ENCODE measurements around the gene SND1.
A peak's percentile ranks its signal among the peaks of the same experiment; 100 is the strongest.
"Not testable (repeated sequence)": the region's sequence is repeated elsewhere in the genome, so short reads cannot be mapped to it uniquely, and the experiment has no call there.

The SND1 gene

GRCh38 chr7:127667017-127667670 lies 15.2 kb downstream of the SND1 start:
- no peaks in the 10 kb centered on the region for H3K27me3 Mint-ChIP-seq
- peaks cover 60% of the 10 kb centered on the region for H3K4me1 Mint-ChIP-seq (ENCODE audit: low read depth)
- H3K4me3 Mint-ChIP-seq, result peak overlapping the region; percentile 45
- H3K9me3 Mint-ChIP-seq, result no peaks in the 10 kb centered on the region
- H3K27ac Mint-ChIP-seq, result peak overlapping the region; percentile 80
- H3K36me3 Mint-ChIP-seq (ENCODE audit: low read depth), result peaks cover 73% of the 10 kb centered on the region

GRCh38 chr7:127667759-127668530 lies 16.0 kb downstream of the SND1 start:
- H3K4me3 Mint-ChIP-seq, result peak overlapping the region; percentile 45
- H3K27ac Mint-ChIP-seq, result peak overlapping the region; percentile 80
- peaks cover 60% of the 10 kb centered on the region for H3K4me1 Mint-ChIP-seq (ENCODE audit: low read depth)
- peaks cover 68% of the 10 kb centered on the region for H3K36me3 Mint-ChIP-seq (ENCODE audit: low read depth)
- H3K9me3 Mint-ChIP-seq, result no peaks in the 10 kb centered on the region
- no peaks in the 10 kb centered on the region for H3K27me3 Mint-ChIP-seq

GRCh38 chr7:127671341-127671740 lies 19.3 kb downstream of the SND1 start:
- H3K4me1 Mint-ChIP-seq (ENCODE audit: low read depth), result peaks cover 35% of the 10 kb centered on the region
- peaks cover 67% of the 10 kb centered on the region for H3K36me3 Mint-ChIP-seq (ENCODE audit: low read depth)

GRCh38 chr7:127673902-127674301 lies 21.9 kb downstream of the SND1 start:
- no peak overlapping the region for H3K27ac Mint-ChIP-seq
- no peaks in the 10 kb centered on the region for H3K9me3 Mint-ChIP-seq
- peaks cover 24% of the 10 kb centered on the region for H3K4me1 Mint-ChIP-seq (ENCODE audit: low read depth)
- H3K36me3 Mint-ChIP-seq (ENCODE audit: low read depth), result peaks cover 73% of the 10 kb centered on the region
- no peak overlapping the region for H3K4me3 Mint-ChIP-seq
- H3K27me3 Mint-ChIP-seq, result no peaks in the 10 kb centered on the region

More at GRCh38 chr7:127671341-127671740, 19.3 kb downstream of the SND1 start:
- Mint-ChIP-seq H3K9me3 (no peaks in the 10 kb centered on the region), H3K4me3 (no peak overlapping the region), H3K27ac (no peak overlapping the region), H3K27me3 (no peaks in the 10 kb centered on the region)

GRCh38 chr7:127674361-127674760 lies 22.4 kb downstream of the SND1 start:
- Mint-ChIP-seq H3K4me3 (no peak overlapping the region), H3K9me3 (peaks cover under 1% of the 10 kb centered on the region), H3K27me3 (no peaks in the 10 kb centered on the region), H3K4me1 (ENCODE audit: low read depth) (peaks cover 24% of the 10 kb centered on the region), H3K36me3 (ENCODE audit: low read depth) (peaks cover 72% of the 10 kb centered on the region), H3K27ac (no peak overlapping the region)

GRCh38 chr7:127674923-127675322 lies 22.9 kb downstream of the SND1 start:
- Mint-ChIP-seq H3K36me3 (ENCODE audit: low read depth) (peaks cover 72% of the 10 kb centered on the region), H3K4me1 (ENCODE audit: low read depth) (peaks cover 27% of the 10 kb centered on the region)
- H3K4me3 Mint-ChIP-seq, H3K9me3 Mint-ChIP-seq, H3K27ac Mint-ChIP-seq, H3K27me3 Mint-ChIP-seq: not testable (repeated sequence)

GRCh38 chr7:127675721-127676120 lies 23.7 kb downstream of the SND1 start:
- H3K9me3 Mint-ChIP-seq, result peaks cover 7% of the 10 kb centered on the region
- H3K36me3 Mint-ChIP-seq (ENCODE audit: low read depth), result peaks cover 72% of the 10 kb centered on the region
- no peak overlapping the region for H3K4me3 Mint-ChIP-seq
- H3K4me1 Mint-ChIP-seq (ENCODE audit: low read depth), result peaks cover 28% of the 10 kb centered on the region
- no peak overlapping the region for H3K27ac Mint-ChIP-seq
- H3K27me3 Mint-ChIP-seq, result no peaks in the 10 kb centered on the region

GRCh38 chr7:127677433-127678230 lies 25.6 kb downstream of the SND1 start:
- peaks cover 76% of the 10 kb centered on the region for H3K36me3 Mint-ChIP-seq (ENCODE audit: low read depth)
- H3K27ac Mint-ChIP-seq, result no peak overlapping the region
- H3K4me1 Mint-ChIP-seq (ENCODE audit: low read depth), result peaks cover 44% of the 10 kb centered on the region

GRCh38 chr7:127678337-127678736 lies 26.3 kb downstream of the SND1 start:
- Mint-ChIP-seq H3K4me1 (ENCODE audit: low read depth) (peaks cover 50% of the 10 kb centered on the region), H3K9me3 (peaks cover 7% of the 10 kb centered on the region), H3K4me3 (no peak overlapping the region), H3K36me3 (ENCODE audit: low read depth) (peaks cover 80% of the 10 kb centered on the region), H3K27me3 (no peaks in the 10 kb centered on the region), H3K27ac (no peak overlapping the region)

More at GRCh38 chr7:127677433-127678230, 25.6 kb downstream of the SND1 start:
- H3K27me3 Mint-ChIP-seq, result no peaks in the 10 kb centered on the region
- peaks cover 7% of the 10 kb centered on the region for H3K9me3 Mint-ChIP-seq
- no peak overlapping the region for H3K4me3 Mint-ChIP-seq

GRCh38 chr7:127678947-127679346 lies 27.0 kb downstream of the SND1 start:
- Mint-ChIP-seq H3K27ac (no peak overlapping the region), H3K9me3 (peaks cover 7% of the 10 kb centered on the region), H3K36me3 (ENCODE audit: low read depth) (peaks cover 77% of the 10 kb centered on the region), H3K4me1 (ENCODE audit: low read depth) (peaks cover 56% of the 10 kb centered on the region), H3K4me3 (no peak overlapping the region), H3K27me3 (no peaks in the 10 kb centered on the region)

GRCh38 chr7:127680983-127681382 lies 29.0 kb downstream of the SND1 start:
- Mint-ChIP-seq H3K27ac (no peak overlapping the region), H3K36me3 (ENCODE audit: low read depth) (peaks cover 77% of the 10 kb centered on the region), H3K4me3 (no peak overlapping the region), H3K27me3 (no peaks in the 10 kb centered on the region), H3K9me3 (peaks cover 7% of the 10 kb centered on the region), H3K4me1 (ENCODE audit: low read depth) (peaks cover 74% of the 10 kb centered on the region)

- H3K36me3 Mint-ChIP-seq (ENCODE audit: low read depth), result peaks cover 77% of the 10 kb centered on the region
- H3K4me3 Mint-ChIP-seq, result no peak overlapping the region
- no peak overlapping the region for H3K27ac Mint-ChIP-seq
- H3K4me1 Mint-ChIP-seq (ENCODE audit: low read depth), result peaks cover 74% of the 10 kb centered on the region
- H3K27me3 Mint-ChIP-seq, result no peaks in the 10 kb centered on the region
- peaks cover 7% of the 10 kb centered on the region for H3K9me3 Mint-ChIP-seq
Observed at GRCh38 chr7:127682140-127682539, 30.1 kb downstream of the SND1 start.

- no peak overlapping the region for H3K27ac Mint-ChIP-seq
- H3K4me3 Mint-ChIP-seq, result no peak overlapping the region
- H3K4me1 Mint-ChIP-seq (ENCODE audit: low read depth), result peaks cover 59% of the 10 kb centered on the region
- peaks cover 7% of the 10 kb centered on the region for H3K9me3 Mint-ChIP-seq
- H3K27me3 Mint-ChIP-seq, result no peaks in the 10 kb centered on the region
- peaks cover 71% of the 10 kb centered on the region for H3K36me3 Mint-ChIP-seq (ENCODE audit: low read depth)
Observed at GRCh38 chr7:127683776-127684681, 32.0 kb downstream of the SND1 start.

- Mint-ChIP-seq H3K4me1 (ENCODE audit: low read depth) (peaks cover 18% of the 10 kb centered on the region), H3K27me3 (no peaks in the 10 kb centered on the region), H3K4me3 (no peak overlapping the region), H3K36me3 (ENCODE audit: low read depth) (peaks cover 74% of the 10 kb centered on the region), H3K27ac (no peak overlapping the region), H3K9me3 (no peaks in the 10 kb centered on the region)
Observed at GRCh38 chr7:127689194-127689772, 37.3 kb downstream of the SND1 start.

All from stimulated activated naive CD8-positive, alpha-beta T cell treated with anti-CD3 and anti-CD28 coated beads, Interleukin-15, Interleukin-2, amounts not matched to agents 100 ng/mL and 50 ng/mL, for 24 hours (primary cell).